ENCODE results near the gene ENAH. TPM values are rescaled to one million over a fixed set of nuclear protein-coding genes. Genes with fewer than 3 reads are reported as not detected.

Gene ENAH
- total and polyA plus RNA-seq, 2 experiments from 2014 or later = 109 to 184 TPM

DNA sequence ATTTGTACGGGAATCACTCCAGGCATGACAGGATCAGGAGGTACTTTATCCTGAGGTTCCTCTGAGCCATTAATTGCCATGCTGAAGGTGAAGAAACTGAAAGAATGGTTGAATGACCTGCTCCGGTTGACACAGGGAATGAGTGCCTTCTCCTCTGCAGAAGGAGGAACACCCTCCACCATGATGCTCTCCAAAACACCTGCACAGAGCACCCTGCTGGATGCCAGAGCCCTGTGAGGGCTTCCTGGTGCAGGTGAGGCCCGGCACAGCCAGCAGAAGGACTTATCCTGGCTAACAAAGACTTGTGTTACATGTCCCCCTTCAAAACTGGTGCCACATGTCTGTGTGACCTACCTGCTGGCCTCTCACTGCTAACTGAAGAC lies 210.8 kb downstream of the ENAH start:
- Histone ChIP-seq H3K79me2 (replicated peaks; ENCODE audit: insufficient read depth) (no peaks in the 10 kb centered on the region), H3K4me2 (no peak overlapping the region), H3K27me3 (ENCODE audit: insufficient read depth) (no peaks in the 10 kb centered on the region), H3K36me3 (ENCODE audit: insufficient read depth) (no peaks in the 10 kb centered on the region), H3K4me1 (ENCODE audit: insufficient read depth) (peaks cover 12% of the 10 kb centered on the region), H4K20me1 (replicated peaks; ENCODE audit: insufficient read depth) (no peaks in the 10 kb centered on the region), H2AFZ (no peak overlapping the region), H3F3A (replicated peaks; ENCODE audit: low read depth) (no peaks in the 10 kb centered on the region), H3K4me3 (no peak overlapping the region), H3K27ac (ENCODE audit: low read depth) (no peak overlapping the region), H3K9me2 (ENCODE audit: insufficient read depth) (no peaks in the 10 kb centered on the region)
- Mint-ChIP-seq H3K27ac (no peak overlapping the region), H3K36me3 (ENCODE audit: low read depth) (no peaks in the 10 kb centered on the region), H3K4me3 (no peak overlapping the region), H3K27me3 (ENCODE audit: insufficient read depth, low read depth, poor library complexity) (peaks cover 13% of the 10 kb centered on the region), H3K4me1 (peaks cover 26% of the 10 kb centered on the region), H3K9me3 (no peaks in the 10 kb centered on the region)
- TF ChIP-seq NANOG (IDR thresholded peaks at IDR 0.05; ENCODE audit: borderline replicate concordance) (no peak), ZNF331 (CRISPR knock-in tag; IDR thresholded peaks at IDR 0.05; ENCODE audit: low read depth) (no peak), JUNB (IDR thresholded peaks at IDR 0.05; ENCODE audit: unreplicated experiment) (no peak), ZNF114 (CRISPR knock-in tag; IDR thresholded peaks at IDR 0.05) (no peak), CREB1 (CRISPR knock-in tag; IDR thresholded peaks at IDR 0.05; ENCODE audit: low read depth) (no peak), ZNF462 (CRISPR knock-in tag; IDR thresholded peaks at IDR 0.05) (no peak)
- TF ChIP-seq, protein P1, sequence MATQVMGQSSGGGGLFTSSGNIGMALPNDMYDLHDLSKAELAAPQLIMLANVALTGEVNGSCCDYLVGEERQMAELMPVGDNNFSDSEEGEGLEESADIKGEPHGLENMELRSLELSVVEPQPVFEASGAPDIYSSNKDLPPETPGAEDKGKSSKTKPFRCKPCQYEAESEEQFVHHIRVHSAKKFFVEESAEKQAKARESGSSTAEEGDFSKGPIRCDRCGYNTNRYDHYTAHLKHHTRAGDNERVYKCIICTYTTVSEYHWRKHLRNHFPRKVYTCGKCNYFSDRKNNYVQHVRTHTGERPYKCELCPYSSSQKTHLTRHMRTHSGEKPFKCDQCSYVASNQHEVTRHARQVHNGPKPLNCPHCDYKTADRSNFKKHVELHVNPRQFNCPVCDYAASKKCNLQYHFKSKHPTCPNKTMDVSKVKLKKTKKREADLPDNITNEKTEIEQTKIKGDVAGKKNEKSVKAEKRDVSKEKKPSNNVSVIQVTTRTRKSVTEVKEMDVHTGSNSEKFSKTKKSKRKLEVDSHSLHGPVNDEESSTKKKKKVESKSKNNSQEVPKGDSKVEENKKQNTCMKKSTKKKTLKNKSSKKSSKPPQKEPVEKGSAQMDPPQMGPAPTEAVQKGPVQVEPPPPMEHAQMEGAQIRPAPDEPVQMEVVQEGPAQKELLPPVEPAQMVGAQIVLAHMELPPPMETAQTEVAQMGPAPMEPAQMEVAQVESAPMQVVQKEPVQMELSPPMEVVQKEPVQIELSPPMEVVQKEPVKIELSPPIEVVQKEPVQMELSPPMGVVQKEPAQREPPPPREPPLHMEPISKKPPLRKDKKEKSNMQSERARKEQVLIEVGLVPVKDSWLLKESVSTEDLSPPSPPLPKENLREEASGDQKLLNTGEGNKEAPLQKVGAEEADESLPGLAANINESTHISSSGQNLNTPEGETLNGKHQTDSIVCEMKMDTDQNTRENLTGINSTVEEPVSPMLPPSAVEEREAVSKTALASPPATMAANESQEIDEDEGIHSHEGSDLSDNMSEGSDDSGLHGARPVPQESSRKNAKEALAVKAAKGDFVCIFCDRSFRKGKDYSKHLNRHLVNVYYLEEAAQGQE (IDR thresholded peaks at IDR 0.05; ENCODE audit: unreplicated experiment) = no peak
- DNase-seq (ENCODE audit: low spot score) = no peak
- no peak for ATAC-seq
